ENCODE measurements around the gene FGD3.

FGD3 gene

GRCh38 chr9:93077367-93077766 lies 130.0 kb downstream of the FGD3 start:
- FAIRE-seq = no peak
- TF ChIP-seq CTCF (IDR thresholded peaks at IDR 0.05; ENCODE audit: insufficient read depth, missing control alignments) = no peak
- DNase-seq (ENCODE audit: insufficient read length, low spot score) = no peak

GRCh38 chr9:93077811-93078210 lies 130.5 kb downstream of the FGD3 start:
- TF ChIP-seq CTCF (IDR thresholded peaks at IDR 0.05; ENCODE audit: insufficient read depth, missing control alignments) = no peak
- FAIRE-seq = no peak

GRCh38 chr9:93079371-93079770 lies 132.0 kb downstream of the FGD3 start:
- FAIRE-seq = no peak
- no peak for TF ChIP-seq CTCF (IDR thresholded peaks at IDR 0.05; ENCODE audit: insufficient read depth, missing control alignments)
- no peak for DNase-seq (ENCODE audit: insufficient read length, low spot score)

More at GRCh38 chr9:93077811-93078210, 130.5 kb downstream of the FGD3 start:
- no peak for DNase-seq (ENCODE audit: insufficient read length, low spot score)

GRCh38 chr9:93080406-93080805 lies 133.1 kb downstream of the FGD3 start:
- DNase-seq (ENCODE audit: insufficient read length, low spot score) (no peak), FAIRE-seq (no peak)
- TF ChIP-seq CTCF (IDR thresholded peaks at IDR 0.05; ENCODE audit: insufficient read depth, missing control alignments) = no peak

GRCh38 chr9:93081081-93081529 lies 133.8 kb downstream of the FGD3 start:
- no peak for DNase-seq (ENCODE audit: insufficient read length, low spot score)
- no peak for TF ChIP-seq CTCF (IDR thresholded peaks at IDR 0.05; ENCODE audit: insufficient read depth, missing control alignments)
- no peak for FAIRE-seq

- no peak for TF ChIP-seq CTCF (IDR thresholded peaks at IDR 0.05; ENCODE audit: insufficient read depth, missing control alignments)
- DNase-seq (ENCODE audit: insufficient read length, low spot score) (no peak), FAIRE-seq (no peak)
Measured at GRCh38 chr9:93081931-93082330, 134.6 kb downstream of the FGD3 start.

- no peak for FAIRE-seq
- DNase-seq (ENCODE audit: insufficient read length, low spot score) = peak; percentile 5
- TF ChIP-seq CTCF (IDR thresholded peaks at IDR 0.05; ENCODE audit: insufficient read depth, missing control alignments) = no peak
Measured at GRCh38 chr9:93082841-93083411, 135.6 kb downstream of the FGD3 start.

Data from D721Med (cell line).